BE2C (cell line): ENCODE data around the gene SLC22A9.

Experiments used
- DNase-seq: peaks from one replicate; pipeline ENCODE4 v3.0.0-alpha.2; 2020
- H3K27me3 ChIP-seq: fragments of 250-450 bp; sonication (Bioruptor Pico); 2 replicates; pipeline ENCODE4 v1.5.1; 2020; ENCODE audit warnings: mild to moderate bottlenecking
- H3K36me3 ChIP-seq: fragments of 250-450 bp; sonication (Bioruptor Pico); 2 replicates; pipeline ENCODE4 v1.5.1; 2020; ENCODE audit warnings: mild to moderate bottlenecking
- H3K4me1 ChIP-seq: fragments of 250-450 bp; sonication (Bioruptor Pico); 2 replicates; pipeline ENCODE4 v1.5.1; 2020
- H3K4me3 ChIP-seq: 2 replicates; pipeline ENCODE4 v1.5.1; 2011; ENCODE audit warnings: low read depth, low read length
- H3K9me3 ChIP-seq: fragments of 250-450 bp; sonication (Bioruptor Pico); 2 replicates; pipeline ENCODE4 v1.5.1; 2020
- CTCF ChIP-seq: IDR thresholded peaks from 2 replicates; pipeline ENCODE4 v1.5.1; 2012; ENCODE audit warnings: mild to moderate bottlenecking, low read depth, low read length

SLC22A9 gene

DNA sequence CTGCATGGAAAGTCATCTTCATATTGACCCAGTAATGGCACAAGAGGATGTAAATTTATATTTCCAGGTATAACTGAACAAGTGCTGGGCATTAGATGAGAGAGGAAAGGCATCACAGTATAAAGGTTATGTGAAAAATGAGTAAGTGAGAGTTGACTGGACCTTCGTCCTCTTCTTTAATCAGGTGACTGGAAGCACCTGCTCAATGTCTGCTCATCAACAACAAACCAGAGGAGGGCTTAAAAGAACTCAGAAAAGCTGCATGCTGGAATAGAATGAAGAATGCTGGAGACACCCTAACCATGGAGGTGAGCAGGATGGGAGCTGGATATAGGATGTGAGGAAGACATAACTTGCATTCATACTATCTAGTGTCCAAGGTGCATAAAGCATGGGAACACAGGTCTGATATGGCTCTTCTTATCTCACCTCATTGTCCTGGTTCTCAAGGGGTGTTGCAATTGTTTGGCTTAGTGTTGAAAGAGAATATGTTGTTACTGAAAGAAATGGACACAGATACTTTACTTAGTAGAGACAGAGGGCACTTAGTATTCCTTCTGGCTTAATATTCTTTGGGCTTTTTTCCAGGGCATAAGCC is 7.3 kb upstream of the SLC22A9 start:
- Histone ChIP-seq H3K4me1 (no peaks in the 10 kb centered on the region), H3K9me3 (no peaks in the 10 kb centered on the region), H3K4me3 (no peak overlapping the region), H3K36me3 (no peaks in the 10 kb centered on the region), H3K27me3 (no peaks in the 10 kb centered on the region)
- no peak for TF ChIP-seq CTCF
- DNase-seq: no peak

GRCh38 chr11:63369971-63370588 is 495 bp downstream of the SLC22A9 start:
- Histone ChIP-seq H3K27me3 (no peaks in the 10 kb centered on the region), H3K36me3 (no peaks in the 10 kb centered on the region), H3K4me1 (no peaks in the 10 kb centered on the region), H3K4me3 (no peak overlapping the region), H3K9me3 (no peaks in the 10 kb centered on the region)
- TF ChIP-seq CTCF: no peak
- DNase-seq: no peak

GRCh38 chr11:63371396-63371795 is 1.8 kb downstream of the SLC22A9 start:
- Histone ChIP-seq H3K27me3 (no peaks in the 10 kb centered on the region), H3K36me3 (no peaks in the 10 kb centered on the region), H3K4me3 (no peak overlapping the region), H3K4me1 (no peaks in the 10 kb centered on the region), H3K9me3 (no peaks in the 10 kb centered on the region)
- DNase-seq: no peak
- TF ChIP-seq CTCF: no peak

GRCh38 chr11:63375434-63375833 is 5.8 kb downstream of the SLC22A9 start:
- DNase-seq: no peak
- Histone ChIP-seq H3K36me3 (no peaks in the 10 kb centered on the region), H3K9me3 (no peaks in the 10 kb centered on the region), H3K27me3 (no peaks in the 10 kb centered on the region), H3K4me1 (no peaks in the 10 kb centered on the region), H3K4me3 (no peak overlapping the region)
- no peak for TF ChIP-seq CTCF

- Histone ChIP-seq H3K4me1 (no peaks in the 10 kb centered on the region), H3K27me3 (no peaks in the 10 kb centered on the region), H3K9me3 (no peaks in the 10 kb centered on the region), H3K36me3 (no peaks in the 10 kb centered on the region), H3K4me3 (no peak overlapping the region)
- TF ChIP-seq CTCF: no peak
- DNase-seq: no peak
These were observed 10.5 kb downstream of the SLC22A9 start for GRCh38 chr11:63380130-63380529.

GRCh38 chr11:63395697-63396096 is 26.1 kb downstream of the SLC22A9 start:
- H3K4me1 ChIP-seq: no peaks in the 10 kb centered on the region
- no peak for TF ChIP-seq CTCF
- no peak overlapping the region for H3K4me3 ChIP-seq
- H3K9me3 ChIP-seq: no peaks in the 10 kb centered on the region
- no peaks in the 10 kb centered on the region for H3K36me3 ChIP-seq
- H3K27me3 ChIP-seq: no peaks in the 10 kb centered on the region
- no peak for DNase-seq
